Measurements from ENCODE around the gene RTP2.

Gene RTP2

DNA sequence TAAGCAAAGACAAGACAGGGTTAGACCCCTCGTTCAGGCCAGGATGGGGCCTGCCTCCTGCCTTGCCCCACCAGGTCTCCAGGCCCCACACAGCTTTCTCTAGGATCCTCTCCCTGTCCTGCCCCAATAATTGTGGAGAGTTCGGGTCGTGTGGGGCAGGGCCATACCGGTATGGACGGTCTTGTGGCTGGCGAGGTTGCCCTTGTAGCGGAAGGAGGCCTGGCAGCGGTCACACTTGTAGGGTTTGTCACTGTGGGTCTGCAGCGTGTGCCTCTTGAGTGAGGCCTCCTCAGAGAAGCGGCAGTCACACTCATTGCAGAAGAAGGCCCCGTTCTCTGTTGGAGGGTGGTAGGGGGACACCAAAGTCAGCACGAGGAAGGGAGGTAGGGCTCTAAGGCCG, 24.2 kb upstream of the RTP2 start:
- TF ChIP-seq RAD21 (IDR thresholded peaks at IDR 0.05; ENCODE audit: low read depth): no peak
- no peak for TF ChIP-seq EGR1 (IDR thresholded peaks at IDR 0.05)
- no peak for TF ChIP-seq CREB1 (IDR thresholded peaks at IDR 0.05; ENCODE audit: low read depth)

- TF ChIP-seq MAX (IDR thresholded peaks at IDR 0.05) (no peak), NFIC (IDR thresholded peaks at IDR 0.05) (no peak), TAF1 (IDR thresholded peaks at IDR 0.05; ENCODE audit: low read depth) (no peak), TEAD4 (IDR thresholded peaks at IDR 0.05) (no peak), EP300 (IDR thresholded peaks at IDR 0.05; ENCODE audit: borderline replicate concordance) (no peak), ZBTB7A (IDR thresholded peaks at IDR 0.05; ENCODE audit: low read depth) (no peak), USF1 (IDR thresholded peaks at IDR 0.05) (no peak), CEBPB (IDR thresholded peaks at IDR 0.05) (no peak), TCF12 (IDR thresholded peaks at IDR 0.05; ENCODE audit: low read depth) (no peak), CREB1 (IDR thresholded peaks at IDR 0.05; ENCODE audit: low read depth) (no peak), FOXM1 (IDR thresholded peaks at IDR 0.05; ENCODE audit: borderline replicate concordance, low read depth) (no peak), YY1 (IDR thresholded peaks at IDR 0.05; ENCODE audit: low read depth) (no peak), REST (IDR thresholded peaks at IDR 0.05; ENCODE audit: low read depth) (no peak), EGR1 (IDR thresholded peaks at IDR 0.05) (no peak), RAD21 (IDR thresholded peaks at IDR 0.05; ENCODE audit: low read depth) (no peak)
Observed at GRCh38 chr3:187725653-187726370, 23.5 kb upstream of the RTP2 start.

- TF ChIP-seq CEBPB (IDR thresholded peaks at IDR 0.05) (no peak), REST (IDR thresholded peaks at IDR 0.05; ENCODE audit: low read depth) (no peak), EGR1 (IDR thresholded peaks at IDR 0.05) (no peak), FOXM1 (IDR thresholded peaks at IDR 0.05; ENCODE audit: borderline replicate concordance, low read depth) (no peak), TCF12 (IDR thresholded peaks at IDR 0.05; ENCODE audit: low read depth) (no peak), ZBTB7A (IDR thresholded peaks at IDR 0.05; ENCODE audit: low read depth) (no peak), NFIC (IDR thresholded peaks at IDR 0.05) (no peak), CREB1 (IDR thresholded peaks at IDR 0.05; ENCODE audit: low read depth) (no peak), MAX (IDR thresholded peaks at IDR 0.05) (no peak), TEAD4 (IDR thresholded peaks at IDR 0.05) (no peak), EP300 (IDR thresholded peaks at IDR 0.05; ENCODE audit: borderline replicate concordance) (no peak), RAD21 (IDR thresholded peaks at IDR 0.05; ENCODE audit: low read depth) (no peak), USF1 (IDR thresholded peaks at IDR 0.05) (no peak), YY1 (IDR thresholded peaks at IDR 0.05; ENCODE audit: low read depth) (no peak), TAF1 (IDR thresholded peaks at IDR 0.05; ENCODE audit: low read depth) (no peak)
Observed at GRCh38 chr3:187725224-187725623, 22.9 kb upstream of the RTP2 start.

DNA sequence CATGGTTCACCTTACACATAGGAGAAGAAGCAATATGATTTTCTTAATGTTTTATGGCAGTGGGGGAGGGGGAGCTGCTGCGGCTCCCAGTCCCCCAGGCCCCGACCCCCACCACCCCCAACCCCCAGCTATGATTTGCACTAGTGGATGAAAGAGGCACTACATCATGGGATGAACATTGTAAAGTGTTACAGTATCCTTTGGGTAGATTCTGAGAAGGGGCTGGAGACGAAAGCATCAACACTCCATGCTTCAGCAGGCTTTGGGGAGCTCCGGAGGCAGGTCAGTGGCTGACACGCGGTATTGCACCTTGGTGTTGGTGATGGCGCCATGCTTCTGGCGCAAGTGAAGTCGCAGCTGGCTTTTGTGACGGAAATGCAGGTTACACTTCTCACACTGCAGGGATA, 19.9 kb upstream of the RTP2 start:
- TF ChIP-seq CEBPB (IDR thresholded peaks at IDR 0.05) (no peak), TAF1 (IDR thresholded peaks at IDR 0.05; ENCODE audit: low read depth) (no peak), EP300 (IDR thresholded peaks at IDR 0.05; ENCODE audit: borderline replicate concordance) (no peak)

GRCh38 chr3:187721055-187721454, 18.7 kb upstream of the RTP2 start:
- TF ChIP-seq FOXM1 (IDR thresholded peaks at IDR 0.05; ENCODE audit: borderline replicate concordance, low read depth) (no peak), EGR1 (IDR thresholded peaks at IDR 0.05) (no peak), ZBTB7A (IDR thresholded peaks at IDR 0.05; ENCODE audit: low read depth) (no peak), MAX (IDR thresholded peaks at IDR 0.05) (no peak)

DNA sequence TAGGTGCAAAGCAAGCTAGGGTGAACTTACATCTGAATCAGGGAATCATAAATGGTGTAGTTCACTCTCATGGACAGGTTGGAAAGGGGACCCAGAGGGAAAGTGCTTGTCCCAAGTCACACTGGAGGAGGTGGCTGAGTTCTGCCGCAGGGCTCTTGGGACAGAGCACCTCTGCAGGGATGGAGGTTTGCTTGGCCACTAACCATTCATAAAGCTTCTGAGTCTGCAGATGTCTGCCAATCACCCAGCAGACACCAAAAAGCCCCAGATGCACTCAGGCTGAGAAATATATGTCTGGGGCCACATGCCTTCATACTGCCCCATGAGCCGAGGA, 17.9 kb upstream of the RTP2 start:
- TF ChIP-seq YY1 (IDR thresholded peaks at IDR 0.05; ENCODE audit: low read depth): no peak
- no peak for TF ChIP-seq FOXM1 (IDR thresholded peaks at IDR 0.05; ENCODE audit: borderline replicate concordance, low read depth)
- no peak for TF ChIP-seq TAF1 (IDR thresholded peaks at IDR 0.05; ENCODE audit: low read depth)
- TF ChIP-seq EGR1 (IDR thresholded peaks at IDR 0.05): no peak
- no peak for TF ChIP-seq CEBPB (IDR thresholded peaks at IDR 0.05)
- no peak for TF ChIP-seq RAD21 (IDR thresholded peaks at IDR 0.05; ENCODE audit: low read depth)
- TF ChIP-seq CREB1 (IDR thresholded peaks at IDR 0.05; ENCODE audit: low read depth): no peak
- TF ChIP-seq EP300 (IDR thresholded peaks at IDR 0.05; ENCODE audit: borderline replicate concordance): no peak
- no peak for TF ChIP-seq ZBTB7A (IDR thresholded peaks at IDR 0.05; ENCODE audit: low read depth)
- TF ChIP-seq USF1 (IDR thresholded peaks at IDR 0.05): no peak
- TF ChIP-seq TEAD4 (IDR thresholded peaks at IDR 0.05): no peak
- TF ChIP-seq MAX (IDR thresholded peaks at IDR 0.05): no peak
- no peak for TF ChIP-seq TCF12 (IDR thresholded peaks at IDR 0.05; ENCODE audit: low read depth)
- no peak for TF ChIP-seq REST (IDR thresholded peaks at IDR 0.05; ENCODE audit: low read depth)

Measured in Ishikawa (cell line).